Activated naive CD4-positive, alpha-beta T cell treated with anti-CD3 and anti-CD28 coated beads, Interleukin-2, amount 50 U/mL, for 16 hours (primary cell): ENCODE measurements around the gene C1RL.
"Not testable (repeated sequence)": the region's sequence is repeated elsewhere in the genome, so short reads cannot be mapped to it uniquely, and the experiment has no call there.

Source experiments
- DNase-seq: peaks from one replicate; pipeline ENCODE4 v3.0.0-alpha.2; 2020

The C1RL gene

GRCh38 chr12:7058850-7059395 is 50.1 kb downstream of the C1RL start:
- no peak for DNase-seq

GRCh38 chr12:7058163-7058845 is 50.7 kb downstream of the C1RL start:
- no peak for DNase-seq

GRCh38 chr12:7055736-7056135 is 53.3 kb downstream of the C1RL start:
- not testable (repeated sequence) for DNase-seq

- no peak for DNase-seq
Observed at GRCh38 chr12:7054925-7055324, 54.1 kb downstream of the C1RL start.

- not testable (repeated sequence) for DNase-seq
Observed at GRCh38 chr12:7049973-7050372, 59.0 kb downstream of the C1RL start.

GRCh38 chr12:7049445-7049951 is 59.5 kb downstream of the C1RL start:
- not testable (repeated sequence) for DNase-seq

GRCh38 chr12:7047306-7047705 is 61.7 kb downstream of the C1RL start:
- no peak for DNase-seq

GRCh38 chr12:7046383-7047105 is 62.5 kb downstream of the C1RL start:
- no peak for DNase-seq

GRCh38 chr12:7045913-7046312 is 63.1 kb downstream of the C1RL start:
- no peak for DNase-seq
